SK-N-SH treated with all-trans-retinoic acid at 6 μM for 48 hours (cell line): ENCODE measurements around the gene PRDM8.

Experiments
- ATAC-seq: fragments of 200-7000 bp; cut with Tn5 transposase; 3 replicates; pipeline ENCODE4 v1.9.1; 2020; ENCODE audit warnings: mild to moderate bottlenecking, moderate library complexity
- ARNTL ChIP-seq: fragments of 450-650 bp; formaldehyde crosslinking; IDR thresholded peaks from 2 replicates; pipeline ENCODE4 v1.5.0; 2020; ENCODE audit warnings: low read depth, mild to moderate bottlenecking, moderate library complexity, borderline replicate concordance
- BACH2 ChIP-seq: fragments of 250-450 bp; sonication (Bioruptor Pico); IDR thresholded peaks from 2 replicates; pipeline ENCODE4 v1.9.0; 2021; ENCODE audit warnings: mild to moderate bottlenecking, borderline replicate concordance
- CREB5 ChIP-seq: fragments of 250-450 bp; sonication (Bioruptor Pico); IDR thresholded peaks from 2 replicates; pipeline ENCODE4 v1.5.1; 2020; ENCODE audit warnings: low read depth, mild to moderate bottlenecking, moderate library complexity
- CSDC2 ChIP-seq: fragments of 250-450 bp; sonication (Bioruptor Pico); IDR thresholded peaks from 2 replicates; pipeline ENCODE4 v1.5.0; 2020; ENCODE audit warnings: mild to moderate bottlenecking, moderate library complexity
- CSRNP3 ChIP-seq: fragments of 250-450 bp; sonication (Bioruptor Pico); IDR thresholded peaks from 2 replicates; pipeline ENCODE4 v1.5.1; 2021; ENCODE audit warnings: mild to moderate bottlenecking, moderate library complexity
- ESRRG ChIP-seq: fragments of 250-450 bp; sonication (Bioruptor Pico); IDR thresholded peaks from 2 replicates; pipeline ENCODE4 v1.6.1; 2021; ENCODE audit warnings: mild to moderate bottlenecking
- GLIS3 ChIP-seq: fragments of 250-450 bp; sonication (Bioruptor Pico); IDR thresholded peaks from 2 replicates; pipeline ENCODE4 v1.5.0; 2020; ENCODE audit warnings: mild to moderate bottlenecking, moderate library complexity
- ISL1 ChIP-seq: fragments of 250-450 bp; sonication (Bioruptor Pico); IDR thresholded peaks from 2 replicates; pipeline ENCODE4 v2.1.2; 2022; ENCODE audit warnings: mild to moderate bottlenecking, moderate library complexity
- PATZ1 ChIP-seq: fragments of 250-450 bp; sonication (Bioruptor Pico); IDR thresholded peaks from 2 replicates; pipeline ENCODE4 v1.8.0; 2020; ENCODE audit warnings: mild to moderate bottlenecking, moderate library complexity, borderline replicate concordance
- POU6F1 ChIP-seq: fragments of 250-450 bp; sonication (Bioruptor Pico); IDR thresholded peaks from 2 replicates; pipeline ENCODE4 v1.8.0; 2021; ENCODE audit warnings: low read depth, mild to moderate bottlenecking, moderate library complexity, borderline replicate concordance
- PPARA ChIP-seq: fragments of 250-450 bp; sonication (Bioruptor Pico); IDR thresholded peaks from 2 replicates; pipeline ENCODE4 v1.5.0; 2020; ENCODE audit warnings: mild to moderate bottlenecking, borderline replicate concordance
- RARB ChIP-seq: fragments of 250-450 bp; sonication (Bioruptor Pico); IDR thresholded peaks from 2 replicates; pipeline ENCODE4 v1.8.0; 2021; ENCODE audit warnings: mild to moderate bottlenecking, moderate library complexity
- SNAI2 ChIP-seq: fragments of 250-450 bp; sonication (Bioruptor Pico); IDR thresholded peaks from 2 replicates; pipeline ENCODE4 v1.5.0; 2020; ENCODE audit warnings: mild to moderate bottlenecking, moderate library complexity
- TCF4 ChIP-seq: fragments of 250-450 bp; sonication (Bioruptor Pico); IDR thresholded peaks from 2 replicates; pipeline ENCODE4 v1.8.0; 2021; ENCODE audit warnings: mild to moderate bottlenecking, moderate library complexity, borderline replicate concordance
- TOX ChIP-seq: fragments of 250-450 bp; sonication (Bioruptor Pico); IDR thresholded peaks from 2 replicates; pipeline ENCODE4 v1.8.0; 2021; ENCODE audit warnings: mild to moderate bottlenecking, moderate library complexity, borderline replicate concordance
- TSHZ2 ChIP-seq: fragments of 250-450 bp; sonication (Bioruptor Pico); IDR thresholded peaks from 2 replicates; pipeline ENCODE4 v1.5.0; 2020; ENCODE audit warnings: mild to moderate bottlenecking, moderate library complexity
- ZFP3 ChIP-seq: fragments of 250-450 bp; sonication (Bioruptor Pico); IDR thresholded peaks from 2 replicates; pipeline ENCODE4 v1.5.0; 2020; ENCODE audit warnings: mild to moderate bottlenecking, moderate library complexity
- ZFP30 ChIP-seq: fragments of 450-650 bp; formaldehyde crosslinking; IDR thresholded peaks from 2 replicates; pipeline ENCODE4 v1.5.0; 2022; ENCODE audit warnings: mild to moderate bottlenecking, moderate library complexity
- ZNF70 ChIP-seq: fragments of 450-650 bp; formaldehyde crosslinking; IDR thresholded peaks from 2 replicates; pipeline ENCODE4 v1.5.0; 2020; ENCODE audit warnings: mild to moderate bottlenecking, moderate library complexity
- ZNF8 ChIP-seq: fragments of 450-650 bp; formaldehyde crosslinking; IDR thresholded peaks from 2 replicates; pipeline ENCODE4 v1.5.0; 2020; ENCODE audit warnings: mild to moderate bottlenecking, moderate library complexity

The PRDM8 gene

GRCh38 chr4:80188801-80189458 is 8.4 kb upstream of the PRDM8 start:
- TF ChIP-seq ZNF70 (CRISPR knock-in tag) (no peak), GLIS3 (no peak), ZFP30 (no peak), CREB5 (CRISPR knock-in tag) (no peak), TOX (CRISPR knock-in tag) (no peak), POU6F1 (CRISPR knock-in tag) (no peak), ZFP3 (CRISPR knock-in tag) (no peak), TSHZ2 (CRISPR knock-in tag) (no peak), ESRRG (CRISPR knock-in tag) (no peak), PATZ1 (no peak), PPARA (CRISPR knock-in tag) (no peak), ISL1 (CRISPR knock-in tag) (no peak), RARB (CRISPR knock-in tag) (no peak), CSDC2 (CRISPR knock-in tag) (no peak), ARNTL (no peak), BACH2 (no peak), ZNF8 (CRISPR knock-in tag) (no peak), TCF4 (no peak), SNAI2 (CRISPR knock-in tag) (no peak), CSRNP3 (no peak)
- TF ChIP-seq, all 23 proteins: peak for 0

GRCh38 chr4:80189581-80189955 is 7.7 kb upstream of the PRDM8 start:
- TF ChIP-seq PATZ1 (no peak), BACH2 (no peak)

More at GRCh38 chr4:80188801-80189458, 8.4 kb upstream of the PRDM8 start:
- no peak for ATAC-seq

More at GRCh38 chr4:80189581-80189955, 7.7 kb upstream of the PRDM8 start:
- ATAC-seq: no peak
